Stimulated activated CD4-positive, alpha-beta T cell treated with anti-CD3 and anti-CD28 coated beads, Interleukin-12 subunit alpha, Interleukin-12 subunit beta, amount 100 ng/mL, for 48 hours (primary cell): ENCODE results near the gene ADPRHL1.

Experiments
- DNase-seq, 3 donors: peaks; one replicate each; pipeline ENCODE4 v3.0.0-alpha.2; 2020; ENCODE audit warnings: low read depth in 2 of 3, low spot score in 1 of 3

ADPRHL1 gene

DNA sequence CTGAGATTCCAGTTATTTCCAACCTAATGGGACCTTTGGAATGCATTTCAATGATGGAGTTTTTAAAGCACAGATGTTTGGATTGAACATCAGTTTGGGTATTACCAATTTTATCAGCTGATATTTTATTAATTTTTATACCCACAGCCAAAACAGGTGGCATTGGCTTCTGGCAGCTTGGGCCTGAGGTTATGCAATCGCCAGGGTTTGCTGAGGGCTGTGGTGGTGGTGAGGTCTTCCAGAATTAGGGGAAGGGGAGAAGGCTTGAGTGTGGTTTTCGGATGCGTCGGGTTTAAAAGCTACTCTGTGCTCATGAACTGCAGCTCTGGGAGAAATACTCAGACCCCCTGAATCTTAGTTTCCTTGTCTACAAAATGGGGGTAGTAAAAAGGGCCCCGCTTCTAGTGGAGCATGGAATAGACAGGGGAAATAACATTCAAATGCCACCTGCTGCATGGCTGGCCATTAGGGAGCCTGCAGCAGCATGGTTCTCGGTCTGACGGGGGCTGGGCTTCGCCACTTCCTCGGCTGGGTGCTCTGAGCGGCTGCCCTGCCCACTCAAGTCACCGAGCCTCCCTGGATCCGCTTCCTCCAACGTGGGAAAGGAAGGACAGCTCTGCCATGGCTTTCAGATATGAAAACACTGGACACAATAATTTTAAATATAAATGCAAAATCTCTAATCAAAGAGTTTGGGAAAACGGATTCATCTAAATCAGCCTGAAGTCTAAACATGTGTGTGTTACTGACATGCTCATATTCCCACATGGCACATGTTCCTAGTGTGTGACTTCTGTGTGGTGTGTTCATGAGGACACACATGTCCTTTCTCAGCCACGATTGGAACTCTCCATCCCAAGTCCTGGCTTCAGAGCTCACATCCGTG, 35.2 kb downstream of the ADPRHL1 start:
- DNase-seq, result no peak

DNA sequence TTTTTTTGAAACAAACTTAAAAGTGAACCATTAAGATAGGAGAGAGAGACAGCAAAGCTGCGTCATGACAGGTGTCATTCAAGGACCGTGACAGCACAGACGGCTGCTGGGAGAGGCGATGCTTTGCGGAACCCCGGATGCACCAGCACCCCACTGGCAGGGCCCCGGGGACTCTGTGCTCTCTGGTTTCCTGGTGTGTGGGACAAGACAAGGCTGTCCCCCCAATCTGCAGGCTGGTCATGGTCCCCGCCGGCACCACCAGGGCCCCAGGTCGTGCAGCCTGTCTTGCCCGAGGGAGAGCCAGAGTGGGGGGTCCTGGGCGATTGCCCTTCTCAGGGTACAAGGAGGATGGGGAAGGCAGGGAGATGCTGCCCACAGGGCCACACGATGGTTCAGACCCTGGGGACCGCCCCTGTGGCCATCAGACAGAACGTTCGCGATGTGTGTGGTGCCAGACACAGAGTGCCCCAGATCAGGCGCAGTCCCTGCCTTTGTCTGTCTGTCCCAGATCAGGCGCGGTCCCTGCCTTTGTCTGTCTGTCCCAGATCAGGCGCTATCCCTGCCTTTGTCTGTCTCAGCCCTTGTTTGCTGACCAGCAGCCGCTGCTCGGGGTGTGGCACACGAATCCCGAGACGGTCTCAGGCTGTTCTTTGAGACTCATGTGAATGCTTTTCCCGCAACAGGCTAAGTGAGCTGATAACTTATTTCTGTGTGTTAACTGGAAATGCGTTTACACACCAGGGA, 36.1 kb downstream of the ADPRHL1 start:
- DNase-seq, result no peak

DNA sequence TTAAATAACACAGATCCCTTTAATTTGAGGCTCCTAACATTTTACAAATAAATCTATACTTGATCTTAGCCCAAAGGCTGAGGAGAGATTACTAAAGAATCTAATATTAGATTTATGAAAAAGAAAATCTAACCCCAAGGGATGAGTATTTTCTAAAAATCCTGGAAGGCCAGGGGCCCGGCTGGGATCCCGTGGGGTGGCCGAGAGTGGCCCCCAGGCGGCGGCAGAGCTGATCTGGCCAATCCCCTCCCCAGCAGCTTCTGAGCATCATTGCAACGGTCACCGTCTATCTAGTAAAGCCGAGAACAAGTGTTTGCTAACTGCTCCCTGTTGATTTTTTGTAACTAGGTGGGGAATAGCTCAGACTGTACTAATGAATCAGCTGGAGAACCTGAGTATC, 37.5 kb downstream of the ADPRHL1 start:
- no peak for DNase-seq

DNA sequence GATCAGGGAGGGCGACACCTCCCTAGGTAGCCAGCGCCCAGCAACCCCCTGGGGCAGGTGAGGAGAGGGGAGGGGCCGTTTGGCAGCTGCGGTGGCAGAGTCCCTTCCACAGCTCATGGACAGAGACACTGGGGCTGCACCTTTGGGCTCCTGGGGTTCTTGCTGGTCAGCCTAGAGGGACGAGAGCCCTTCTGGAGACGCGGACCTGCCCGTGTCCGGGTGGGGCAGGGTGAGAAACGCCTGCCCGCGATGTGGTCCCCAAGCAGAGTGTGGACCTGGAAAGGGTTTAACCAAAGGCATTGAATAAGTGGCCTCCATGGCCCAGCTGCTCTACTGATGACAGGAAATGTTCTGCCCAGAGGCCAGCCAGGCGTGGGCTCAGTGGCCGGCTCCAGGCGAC, 38.3 kb downstream of the ADPRHL1 start:
- DNase-seq, result no peak

DNA sequence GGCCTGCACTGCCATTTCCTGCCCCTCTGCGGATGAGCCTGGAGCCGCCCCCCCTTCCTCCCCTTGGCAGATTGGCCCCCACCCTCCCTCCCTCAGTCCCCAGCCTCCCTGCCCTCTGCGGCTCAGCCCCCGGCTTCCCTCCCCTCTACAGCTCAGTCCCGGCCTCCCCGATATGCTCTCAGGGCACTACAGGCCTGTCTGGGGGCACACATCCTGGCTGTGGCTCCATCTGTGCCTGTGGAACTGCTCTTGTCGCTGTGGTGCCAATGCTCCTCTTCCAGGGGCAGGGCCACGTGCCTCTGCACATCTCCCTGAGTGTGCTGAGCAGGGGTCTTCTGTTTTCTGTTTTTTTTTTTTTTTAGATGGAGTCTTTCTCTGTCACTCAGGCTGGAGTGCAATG, 39.0 kb downstream of the ADPRHL1 start:
- no peak for DNase-seq

DNA sequence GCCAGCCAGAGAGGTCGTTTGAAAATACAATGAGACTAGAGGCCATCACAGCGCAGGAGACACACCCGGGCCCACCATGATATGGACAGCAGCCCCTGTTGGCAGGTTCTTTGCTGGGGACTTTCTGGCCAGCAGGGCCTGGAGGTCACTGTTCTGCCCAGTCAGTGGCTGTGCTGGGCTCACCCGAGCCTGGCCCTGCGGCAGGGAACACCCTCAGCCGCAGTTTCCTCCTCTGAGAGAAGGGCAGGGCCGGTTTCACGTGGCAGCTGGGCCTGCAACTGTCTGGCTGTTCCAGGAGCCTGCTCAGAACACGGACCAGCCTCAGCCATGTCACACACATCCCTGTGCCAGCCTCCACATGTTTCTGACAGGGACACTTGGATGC, 39.4 kb downstream of the ADPRHL1 start:
- no peak for DNase-seq

DNA sequence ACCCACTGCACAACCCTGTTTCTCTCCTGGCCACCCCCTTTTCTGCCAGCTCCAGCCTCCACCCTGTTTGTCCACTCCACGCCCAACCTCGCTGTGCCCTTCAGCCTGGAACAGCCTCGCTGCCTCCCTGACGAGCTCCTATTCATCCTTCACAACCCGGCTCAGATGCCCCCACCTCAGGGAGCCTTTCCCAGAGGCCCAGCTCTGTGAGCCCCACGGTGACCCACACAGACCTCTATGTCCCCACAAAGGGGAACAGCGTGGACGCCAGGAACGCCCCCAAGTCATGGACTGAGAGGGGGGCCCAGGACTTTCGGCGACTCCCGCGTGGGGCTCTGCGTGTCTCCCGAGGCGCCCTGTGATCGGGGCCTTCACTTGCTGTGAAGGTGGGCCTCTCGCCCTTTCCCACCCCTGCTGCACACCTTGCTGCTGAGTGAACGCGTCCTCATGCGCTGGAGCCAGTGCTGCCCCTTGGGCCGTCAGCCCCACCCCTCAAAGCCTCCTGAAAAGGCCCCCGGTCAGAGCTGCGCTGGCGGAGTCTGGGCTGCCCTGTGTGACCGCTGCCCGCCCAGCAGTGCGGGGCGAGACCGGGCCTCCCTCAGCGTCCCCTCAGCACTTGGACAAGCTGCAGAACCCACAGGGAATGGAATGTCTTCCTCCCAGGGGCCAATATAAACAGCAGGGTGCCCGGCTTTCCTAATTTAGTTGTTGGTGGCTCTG, 40.0 kb downstream of the ADPRHL1 start:
- no peak for DNase-seq

DNA sequence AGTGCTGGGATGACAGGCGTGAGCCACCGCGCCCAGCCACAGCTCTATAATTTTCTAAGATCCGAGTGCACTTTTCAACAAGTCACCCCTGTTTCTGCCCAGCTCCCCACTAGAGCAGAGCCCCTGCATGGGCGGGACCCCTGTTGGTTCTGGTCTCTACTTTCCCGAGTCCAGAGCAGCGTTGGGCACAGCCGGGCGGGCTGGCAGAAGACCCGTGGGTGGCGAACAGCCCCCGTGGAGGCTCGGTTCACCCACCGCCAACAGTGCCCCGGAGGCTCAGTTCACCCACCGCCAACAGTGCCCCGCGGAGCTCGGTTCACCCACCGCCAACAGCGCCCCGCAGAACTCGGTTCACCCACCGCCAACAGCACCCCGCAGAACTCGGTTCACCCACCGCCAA, 40.8 kb downstream of the ADPRHL1 start:
- no peak for DNase-seq

DNA sequence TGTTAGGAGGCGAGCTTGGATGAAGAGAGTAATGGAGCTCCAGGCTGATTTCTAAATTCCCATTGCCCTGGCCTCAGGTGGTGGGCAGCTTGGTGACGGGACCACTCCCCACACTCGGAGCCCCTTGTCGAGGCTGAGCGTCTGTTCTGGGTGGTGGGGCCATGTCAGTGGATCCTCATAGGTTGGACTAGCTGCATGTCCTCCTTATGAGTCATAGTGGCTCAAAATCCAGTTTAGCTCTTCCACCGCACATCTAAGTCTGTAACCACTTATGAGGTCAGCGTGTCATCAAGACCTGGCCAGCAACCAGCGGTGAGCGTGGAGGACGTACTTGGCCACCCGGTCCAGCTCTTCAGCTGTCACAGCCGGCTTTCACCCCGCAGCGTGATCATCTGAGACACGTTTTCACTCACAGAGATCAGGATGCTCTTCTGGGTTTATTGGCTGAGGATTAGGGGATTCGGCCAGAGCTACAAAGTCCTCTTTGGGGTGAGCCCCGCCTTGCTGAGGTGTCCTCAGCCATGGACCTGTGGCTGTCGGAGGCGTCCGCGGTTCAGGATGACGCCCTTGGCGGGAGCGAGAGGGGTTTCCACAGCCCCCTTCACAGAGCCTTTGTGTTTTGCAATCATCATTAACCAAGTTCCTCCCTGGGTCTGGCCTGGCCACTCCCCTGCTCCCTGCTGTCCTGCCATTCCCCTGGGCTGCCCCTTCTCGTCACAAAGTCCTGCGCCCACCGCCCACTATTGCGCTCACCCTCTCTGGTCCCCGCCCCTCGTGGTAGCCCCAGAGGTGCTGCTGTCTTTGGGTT, 41.9 kb downstream of the ADPRHL1 start:
- no peak for DNase-seq

DNA sequence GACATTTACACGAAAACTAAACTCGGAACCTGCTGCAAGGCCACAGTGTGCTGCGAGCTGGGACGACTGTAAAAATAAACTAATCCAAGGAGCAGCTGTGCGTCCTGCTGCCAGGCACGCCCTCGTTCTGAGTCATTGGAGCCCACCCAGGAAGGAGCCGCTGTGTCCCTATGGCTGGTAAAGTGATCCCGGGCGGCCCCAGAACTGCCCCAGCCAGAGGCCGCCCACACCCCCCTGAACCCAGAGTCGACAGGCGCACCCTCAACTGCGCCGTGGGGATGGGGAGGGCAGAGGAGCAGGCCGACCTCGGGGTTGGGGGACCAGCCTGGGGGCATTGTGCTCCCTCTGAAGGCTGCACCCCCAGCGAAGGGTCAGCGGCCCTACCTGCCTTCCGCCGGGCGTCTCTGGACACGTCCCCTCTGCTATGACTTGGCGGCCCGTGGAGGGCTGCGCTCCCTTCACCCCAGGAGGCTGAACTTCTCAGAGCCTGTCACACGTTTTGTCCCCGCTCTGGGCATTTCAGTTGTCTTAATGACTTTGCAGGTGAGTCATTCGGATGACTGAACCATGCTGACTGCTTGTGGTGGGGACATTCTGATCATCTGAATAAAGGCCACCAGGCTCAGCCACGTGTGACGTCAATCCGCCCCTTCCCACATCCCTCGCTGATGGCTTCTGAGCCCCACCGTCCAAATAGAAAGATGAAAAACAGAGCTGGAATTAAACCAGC, 42.7 kb downstream of the ADPRHL1 start:
- DNase-seq, result no peak

DNA sequence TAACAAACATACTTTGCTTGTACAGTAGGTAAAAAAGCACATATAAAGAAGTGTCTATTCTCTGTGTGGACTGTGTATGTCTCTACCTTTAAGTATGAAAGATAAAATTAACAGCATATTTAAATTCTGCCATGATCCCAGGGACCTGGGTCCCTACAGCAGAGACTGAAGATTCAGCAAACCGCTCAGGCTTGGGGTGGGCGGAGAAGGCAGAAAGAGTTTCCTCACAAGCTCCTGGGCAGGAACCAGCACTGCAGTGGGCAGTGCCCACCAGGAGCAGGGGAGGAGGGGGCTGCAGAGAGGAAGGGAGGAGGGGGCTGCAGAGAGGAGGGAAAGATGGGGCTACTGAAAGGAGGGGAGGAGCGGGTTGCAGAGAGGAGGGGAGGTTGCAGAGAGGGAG, 44.7 kb downstream of the ADPRHL1 start:
- no peak for DNase-seq

DNA sequence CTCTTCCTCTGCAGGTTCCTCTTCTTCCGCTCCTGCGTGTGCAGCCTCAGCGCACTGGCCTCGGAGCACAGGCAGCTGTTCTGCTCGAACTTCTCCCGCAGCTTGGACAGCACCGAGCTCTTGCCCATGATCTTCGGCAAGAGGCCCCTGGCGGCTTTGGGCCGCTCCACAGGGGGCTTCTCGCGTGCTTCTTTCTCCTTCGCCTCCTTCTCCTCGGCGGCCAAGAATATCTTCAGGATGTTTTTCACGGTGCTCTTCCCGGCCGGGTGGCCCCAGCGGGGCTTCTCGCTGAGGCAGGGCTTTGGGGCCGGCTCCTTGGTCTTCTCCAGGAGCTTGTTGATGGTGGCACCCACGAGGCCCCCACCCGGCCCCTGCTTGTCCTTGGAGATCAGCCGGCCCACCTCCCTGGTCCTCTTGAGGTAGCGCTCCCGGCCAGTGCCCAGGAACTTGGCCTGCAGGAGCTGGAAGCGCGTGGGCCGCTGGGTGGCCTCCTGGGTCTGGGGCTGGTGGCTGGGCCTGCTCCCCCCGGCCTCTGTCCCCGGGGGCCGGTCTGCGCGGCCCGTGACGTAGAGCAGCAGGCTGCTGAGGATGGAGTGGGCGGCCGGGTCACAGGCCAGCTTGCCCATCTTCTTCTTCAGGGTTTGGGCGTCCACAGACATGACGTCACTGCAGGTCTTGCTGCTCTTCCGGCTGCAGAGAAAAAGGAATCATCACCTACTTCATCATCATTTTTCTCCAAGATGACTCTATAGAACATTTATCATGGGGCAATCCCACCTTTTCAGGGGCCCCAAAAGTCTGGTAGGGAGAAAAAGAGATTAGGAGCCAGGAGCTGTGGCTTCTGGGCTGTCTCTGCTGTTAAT, 45.5 kb downstream of the ADPRHL1 start:
- DNase-seq, result no peak

DNA sequence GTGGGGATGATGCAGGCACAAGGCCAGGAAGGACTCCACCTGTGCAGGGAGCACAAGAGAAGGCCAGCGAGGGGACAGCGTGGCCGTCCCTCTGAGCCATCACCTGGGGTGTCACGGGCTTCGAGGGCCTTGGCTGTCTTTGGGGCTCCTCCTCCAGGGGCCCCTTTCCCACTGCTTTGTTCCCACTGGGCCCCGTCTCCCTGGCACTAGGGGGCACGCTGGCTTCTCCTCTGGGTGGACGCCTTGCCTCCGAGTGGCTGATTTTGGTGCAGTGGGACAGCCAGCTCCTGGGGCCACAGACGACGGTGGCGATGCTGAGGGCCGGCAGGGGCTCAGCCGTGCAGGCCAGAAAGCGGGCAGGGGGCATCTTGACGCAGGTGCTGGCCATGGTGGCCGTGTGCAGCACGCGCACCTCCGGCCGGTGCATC, 46.2 kb downstream of the ADPRHL1 start:
- DNase-seq, result no peak

DNA sequence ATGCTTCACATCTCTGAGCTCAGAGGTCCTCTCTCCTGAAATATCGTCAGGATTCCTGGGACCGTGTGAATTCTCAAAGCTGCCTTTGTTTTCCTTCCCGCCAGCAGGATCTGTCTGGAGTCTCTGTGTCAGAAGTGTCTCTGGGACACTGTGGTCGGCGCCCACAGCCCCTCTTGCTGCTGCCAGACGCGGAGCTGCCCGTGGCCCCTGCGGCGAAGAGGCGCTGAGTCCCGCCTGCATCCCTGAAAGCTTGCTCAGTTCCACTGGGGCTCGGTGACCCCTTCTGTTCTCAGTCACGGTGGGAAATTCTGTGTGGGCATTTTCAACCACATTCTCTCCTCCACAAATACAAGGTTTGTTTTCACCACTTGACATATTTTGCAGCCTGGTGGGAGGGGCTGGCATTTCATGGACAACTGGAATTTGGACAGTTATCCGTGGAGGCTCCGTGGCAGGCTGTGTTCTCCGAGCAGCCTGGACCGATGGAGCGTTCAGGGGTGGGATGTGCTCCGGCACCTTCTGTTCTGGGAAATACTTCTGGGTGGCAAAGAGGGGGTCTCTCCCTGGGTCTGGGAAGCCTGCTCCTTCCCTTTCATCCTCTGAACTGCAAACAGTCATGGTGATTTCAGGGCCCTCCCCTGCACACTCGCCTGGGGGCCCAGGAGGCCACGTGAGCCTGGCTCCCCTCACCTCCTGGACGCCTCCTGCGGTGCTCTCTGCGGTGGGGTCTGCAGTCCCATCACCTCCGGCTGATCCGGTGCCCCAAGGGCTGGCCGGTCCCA, 46.8 kb downstream of the ADPRHL1 start:
- no peak for DNase-seq

DNA sequence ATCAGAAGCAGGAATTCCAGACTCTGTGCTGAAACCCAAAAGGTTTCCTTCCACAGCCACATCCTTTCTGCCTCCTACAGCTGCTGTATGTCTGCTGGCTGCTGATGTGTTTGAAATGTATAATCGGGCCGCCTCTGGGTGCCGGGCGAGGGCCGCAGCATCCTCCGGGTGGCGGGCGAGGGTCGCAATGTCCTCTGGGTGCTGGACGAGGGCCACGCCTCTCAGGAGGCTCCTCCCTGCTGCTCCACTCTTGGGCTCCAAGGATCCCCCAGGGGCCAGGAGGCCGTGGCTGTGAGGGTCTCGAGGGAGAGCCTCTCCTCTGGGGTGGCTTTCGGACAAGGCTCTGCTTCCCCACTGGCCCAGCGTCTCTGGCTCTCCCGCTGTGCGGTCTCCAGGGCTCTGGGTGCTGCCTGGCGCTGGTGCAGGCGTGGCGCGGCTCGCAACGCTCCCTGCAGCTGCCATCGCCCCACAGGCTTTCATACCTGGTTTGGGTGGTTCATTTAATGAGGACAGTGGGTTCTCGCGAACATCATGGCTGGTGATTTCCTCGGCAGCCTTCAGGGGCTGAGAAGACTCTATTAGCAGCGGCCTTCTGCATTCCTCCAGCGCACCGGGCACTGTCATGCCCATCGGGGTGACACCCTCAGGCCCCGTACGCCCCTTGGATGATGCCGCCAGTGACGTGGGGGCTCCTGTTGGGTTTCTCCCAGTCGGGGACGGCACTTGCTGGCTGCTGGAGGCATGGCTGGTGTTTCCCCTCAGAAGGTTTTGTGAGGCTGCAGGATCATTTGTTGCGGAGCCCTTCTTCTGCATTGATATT, 47.6 kb downstream of the ADPRHL1 start:
- no peak for DNase-seq

DNA sequence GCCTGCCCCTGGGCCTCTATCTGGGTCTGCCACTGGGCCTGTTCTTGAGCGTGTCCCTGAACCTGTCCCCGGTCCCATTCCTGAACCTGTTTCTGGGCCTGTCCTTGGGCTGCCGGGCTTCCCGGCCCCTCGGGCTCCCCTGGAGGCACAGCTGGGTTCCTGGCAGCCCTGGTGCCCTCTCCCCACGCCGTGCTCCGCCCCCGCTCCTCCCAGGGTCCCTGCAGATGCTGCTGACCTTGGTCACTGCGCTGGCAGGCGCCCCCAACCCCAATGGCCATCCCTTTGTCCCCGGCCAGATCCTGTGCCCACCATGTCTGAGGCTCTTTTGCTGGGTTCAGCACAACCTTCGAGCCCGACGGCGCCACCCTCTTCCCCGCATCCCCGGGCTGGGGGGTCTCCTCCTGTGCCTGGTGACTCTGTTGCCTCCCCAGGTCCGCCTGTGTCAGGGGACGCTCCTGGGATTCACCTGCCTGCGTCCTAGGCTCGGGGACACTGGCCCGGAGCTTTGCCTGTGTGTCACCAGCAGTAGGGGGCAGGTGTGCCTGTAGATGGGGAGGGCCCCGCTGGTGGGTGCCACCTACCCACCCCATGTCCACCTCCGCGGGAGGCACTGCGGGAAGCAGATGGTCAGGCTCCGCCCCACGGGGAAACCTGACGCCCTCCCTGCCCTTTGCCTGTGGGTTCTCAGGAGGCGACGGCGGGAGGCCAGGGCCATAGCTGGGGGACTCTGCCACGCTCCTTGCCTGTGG, 48.4 kb downstream of the ADPRHL1 start:
- no peak for DNase-seq

DNA sequence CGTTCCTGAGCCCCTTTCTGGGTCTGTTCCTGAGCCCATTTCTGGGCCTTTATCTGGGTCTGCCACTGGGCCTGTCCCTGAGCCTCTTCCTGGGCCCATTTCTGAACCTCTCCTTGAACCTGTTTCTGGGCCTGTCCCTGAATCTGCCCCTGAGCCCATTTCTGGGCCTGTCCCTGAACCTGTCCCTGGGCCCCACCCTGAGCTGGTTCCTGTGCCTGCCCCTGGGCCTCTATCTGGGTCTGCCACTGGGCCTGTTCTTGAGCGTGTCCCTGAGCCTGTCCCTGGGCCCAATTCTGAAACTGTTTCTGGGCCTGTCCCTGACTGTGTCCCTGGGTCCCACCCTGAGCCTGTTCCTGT, 48.9 kb downstream of the ADPRHL1 start:
- DNase-seq, result no peak
